Measurements from ENCODE around the gene ZBED4. TPM values are rescaled to one million over a fixed set of nuclear protein-coding genes. Genes with fewer than 3 reads are reported as not detected.

ZBED4 gene
- total RNA-seq, 1 experiment from 2014 or later: 23.0 TPM

DNA sequence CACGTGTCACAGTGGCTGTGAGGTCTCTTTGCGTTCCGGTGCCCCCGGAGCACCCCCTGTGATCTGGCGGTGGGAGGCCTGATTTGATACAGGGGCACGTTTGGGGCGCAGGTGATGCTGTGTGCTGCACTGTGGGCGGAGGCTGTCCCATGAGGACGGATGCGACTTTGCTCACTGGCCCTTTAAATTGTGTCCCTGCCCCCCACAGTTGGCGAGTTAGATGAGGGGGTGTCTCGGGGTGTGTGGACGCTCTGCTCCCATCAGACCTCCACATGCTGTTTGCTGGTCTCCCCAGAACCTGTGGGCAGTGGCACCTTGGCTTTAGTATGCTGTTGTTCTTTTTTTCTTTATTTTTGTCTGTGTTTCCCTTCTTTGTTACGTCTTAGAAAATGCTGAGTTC, 5.2 kb downstream of the ZBED4 start:
- Histone ChIP-seq H2BK15ac (ENCODE audit: low read depth, low read length) (no peak overlapping the region), H3K4ac (ENCODE audit: low read depth, low read length) (no peak overlapping the region), H3K79me2 (ENCODE audit: insufficient read depth, low read length) (peaks cover 36% of the 10 kb centered on the region; the same call in 1 of the 2 replicates), H3K27me3 (ENCODE audit: insufficient read depth, low read length) (no peaks in the 10 kb centered on the region), H4K8ac (replicated peaks; ENCODE audit: insufficient read length, low read depth, low read length) (no peak overlapping the region), H4K5ac (ENCODE audit: insufficient read length, low read depth, low read length) (no peak overlapping the region), H3K56ac (ENCODE audit: insufficient read length, low read depth, low read length) (no peak overlapping the region), H2BK5ac (ENCODE audit: insufficient read length, low read length) (no peak overlapping the region), H4K20me1 (ENCODE audit: control insufficient read depth, insufficient read depth, insufficient read length) (peaks cover 4% of the 10 kb centered on the region), H3K18ac (ENCODE audit: insufficient read length, low read depth, low read length) (no peak overlapping the region), H2BK12ac (ENCODE audit: insufficient read length, low read depth, low read length) (no peak overlapping the region), H2BK120ac (ENCODE audit: low read depth, low read length, poor library complexity, severe bottlenecking) (no peak overlapping the region), H3K9me3 (ENCODE audit: control insufficient read depth, low read depth, low read length) (no peaks in the 10 kb centered on the region), H3K79me1 (ENCODE audit: insufficient read depth, low read depth, low read length, poor library complexity, severe bottlenecking) (peaks cover 16% of the 10 kb centered on the region), H2BK20ac (ENCODE audit: low read depth, low read length, poor library complexity, severe bottlenecking) (no peak overlapping the region), H3K23me2 (ENCODE audit: insufficient read length, low read depth, low read length, poor library complexity, severe bottlenecking) (peaks cover 8% of the 10 kb centered on the region), H3K14ac (ENCODE audit: insufficient read depth, low read length) (no peak overlapping the region; the same call in 1 of the 2 replicates), H3K23ac (ENCODE audit: insufficient read length, low read depth, low read length) (no peak overlapping the region), H4K91ac (ENCODE audit: insufficient read length, low read depth, low read length) (no peak overlapping the region), H3K9ac (ENCODE audit: extremely low read depth, insufficient read length, low read length) (no peak overlapping the region), H3K4me1 (ENCODE audit: insufficient read depth, low read length) (peaks cover 5% of the 10 kb centered on the region; the same call in 1 of the 2 replicates), H2AK5ac (ENCODE audit: insufficient read length, low read length) (no peak overlapping the region), H3T11ph (ENCODE audit: low read length) (no peak overlapping the region), H3K4me2 (ENCODE audit: insufficient read depth, insufficient read length, low read length) (no peak overlapping the region), H3K27ac (ENCODE audit: insufficient read length, low read depth, low read length) (no peak overlapping the region), H2AFZ (ENCODE audit: low read length) (no peak overlapping the region)
- Mint-ChIP-seq H3K36me3 (ENCODE audit: insufficient read depth in 1 of 3, low read depth in 3 of 3) (peaks cover 0 to 5% (median 4%) of the 10 kb centered on the region in 3 experiments; a peak in 5 of 7 replicates), H3K4me1 (peaks cover 25% of the 10 kb centered on the region in 2 experiments), H3K4me3 (no peak overlapping the region; a peak in 1 of 5 replicates), H3K27ac (no peak overlapping the region; a peak in 2 of 7 replicates), H3K27me3 (ENCODE audit: low read depth) (no peaks in the 10 kb centered on the region), H3K9me3 (no peaks in the 10 kb centered on the region)
- no CpG with 5 or more reads among the region's 14 CpGs for WGBS (ENCODE audit: extremely low coverage, insufficient read length, low lambda C conversion rate)
- TF ChIP-seq, protein P1, sequence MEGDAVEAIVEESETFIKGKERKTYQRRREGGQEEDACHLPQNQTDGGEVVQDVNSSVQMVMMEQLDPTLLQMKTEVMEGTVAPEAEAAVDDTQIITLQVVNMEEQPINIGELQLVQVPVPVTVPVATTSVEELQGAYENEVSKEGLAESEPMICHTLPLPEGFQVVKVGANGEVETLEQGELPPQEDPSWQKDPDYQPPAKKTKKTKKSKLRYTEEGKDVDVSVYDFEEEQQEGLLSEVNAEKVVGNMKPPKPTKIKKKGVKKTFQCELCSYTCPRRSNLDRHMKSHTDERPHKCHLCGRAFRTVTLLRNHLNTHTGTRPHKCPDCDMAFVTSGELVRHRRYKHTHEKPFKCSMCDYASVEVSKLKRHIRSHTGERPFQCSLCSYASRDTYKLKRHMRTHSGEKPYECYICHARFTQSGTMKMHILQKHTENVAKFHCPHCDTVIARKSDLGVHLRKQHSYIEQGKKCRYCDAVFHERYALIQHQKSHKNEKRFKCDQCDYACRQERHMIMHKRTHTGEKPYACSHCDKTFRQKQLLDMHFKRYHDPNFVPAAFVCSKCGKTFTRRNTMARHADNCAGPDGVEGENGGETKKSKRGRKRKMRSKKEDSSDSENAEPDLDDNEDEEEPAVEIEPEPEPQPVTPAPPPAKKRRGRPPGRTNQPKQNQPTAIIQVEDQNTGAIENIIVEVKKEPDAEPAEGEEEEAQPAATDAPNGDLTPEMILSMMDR (conservative IDR thresholded peaks at IDR 0.05): no peak
- no peak for DNase-seq

Data from H9 (cell line).